CD4-positive, alpha-beta T cell treated with Interleukin-10 for 1 hour (primary cell): ENCODE results near the gene NR2C2.

Experiments
- DNase-seq: peaks from one replicate; pipeline ENCODE4 v3.0.0-alpha.2; 2020

The NR2C2 gene

GRCh38 chr3:15065550-15066007, 118.2 kb downstream of the NR2C2 start:
- DNase-seq, result no peak

GRCh38 chr3:15066467-15066866, 119.1 kb downstream of the NR2C2 start:
- no peak for DNase-seq

GRCh38 chr3:15069441-15069840, 122.1 kb downstream of the NR2C2 start:
- DNase-seq, result no peak

GRCh38 chr3:15071699-15072098, 124.3 kb downstream of the NR2C2 start:
- DNase-seq, result no peak

GRCh38 chr3:15074500-15074899, 127.1 kb downstream of the NR2C2 start:
- no peak for DNase-seq

GRCh38 chr3:15079091-15079490, 131.7 kb downstream of the NR2C2 start:
- no peak for DNase-seq

GRCh38 chr3:15081960-15082664, 134.7 kb downstream of the NR2C2 start:
- DNase-seq, result no peak

- DNase-seq, result no peak
Observed at GRCh38 chr3:15083252-15083651, 135.9 kb downstream of the NR2C2 start.

- no peak for DNase-seq
Observed at GRCh38 chr3:15086263-15086662, 138.9 kb downstream of the NR2C2 start.

- no peak for DNase-seq
Observed at GRCh38 chr3:15086699-15087098, 139.3 kb downstream of the NR2C2 start.

- DNase-seq, result no peak
Observed at GRCh38 chr3:15089201-15089600, 141.8 kb downstream of the NR2C2 start.

GRCh38 chr3:15091575-15091974, 144.2 kb downstream of the NR2C2 start:
- no peak for DNase-seq

- no peak for DNase-seq
Observed at GRCh38 chr3:15092686-15093085, 145.3 kb downstream of the NR2C2 start.

- no peak for DNase-seq
Observed at GRCh38 chr3:15094187-15094875, 146.9 kb downstream of the NR2C2 start.

GRCh38 chr3:15096046-15096445, 148.7 kb downstream of the NR2C2 start:
- no peak for DNase-seq

- DNase-seq, result peak; percentile 53
Observed at GRCh38 chr3:15097891-15098290, 150.5 kb downstream of the NR2C2 start.
